ENCODE measurements around the gene MIX23.

The MIX23 gene

DNA sequence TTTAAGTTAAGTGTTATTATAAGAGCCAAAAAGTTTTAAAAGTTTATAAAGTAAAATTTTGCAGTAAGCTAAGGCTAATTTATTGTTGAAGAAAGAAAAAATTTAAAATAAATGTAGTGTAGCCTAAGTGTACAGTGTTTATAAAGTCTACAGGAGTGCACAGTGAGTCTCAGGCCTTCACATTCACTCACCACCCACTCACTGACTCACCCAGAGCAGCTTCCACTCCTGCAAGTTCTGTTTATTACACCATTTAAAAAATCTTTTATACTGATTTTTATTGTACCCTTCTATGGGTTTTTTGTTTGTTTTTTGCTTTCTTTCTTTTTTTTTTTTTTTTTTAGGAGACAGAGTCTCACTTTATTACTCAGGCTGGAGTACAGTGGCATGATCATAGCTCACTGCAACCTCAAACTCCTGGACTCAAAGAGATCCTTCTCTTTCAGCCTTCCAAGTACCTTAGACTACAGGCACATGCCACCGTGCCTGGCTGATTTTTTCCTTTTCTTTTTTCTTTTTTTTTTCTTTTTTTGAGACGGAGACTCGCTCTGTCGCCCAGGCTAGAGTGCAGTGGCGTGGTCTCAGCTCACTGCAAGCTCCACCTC lies 32.1 kb downstream of the MIX23 start:
- DNase-seq: no peak

GRCh38 chr3:122349171-122349570 lies 33.9 kb downstream of the MIX23 start:
- no peak for DNase-seq

GRCh38 chr3:122343654-122344053 lies 39.4 kb downstream of the MIX23 start:
- DNase-seq: no peak

- no peak for DNase-seq
Observed at GRCh38 chr3:122342803-122343202, 40.2 kb downstream of the MIX23 start.

- no peak for DNase-seq
Observed at GRCh38 chr3:122332551-122332950, 50.5 kb downstream of the MIX23 start.

- DNase-seq: no peak
Observed at GRCh38 chr3:122331886-122332285, 51.1 kb downstream of the MIX23 start.

GRCh38 chr3:122325769-122326168 lies 57.3 kb downstream of the MIX23 start:
- no peak for DNase-seq

GRCh38 chr3:122324871-122325323 lies 58.1 kb downstream of the MIX23 start, which contains the start of gene CSTA:
TSS of gene CSTA (plus strand) at chr3:122325248. CDS start at chr3:122325293, 45 bp downstream.
- DNase-seq: no peak

DNA sequence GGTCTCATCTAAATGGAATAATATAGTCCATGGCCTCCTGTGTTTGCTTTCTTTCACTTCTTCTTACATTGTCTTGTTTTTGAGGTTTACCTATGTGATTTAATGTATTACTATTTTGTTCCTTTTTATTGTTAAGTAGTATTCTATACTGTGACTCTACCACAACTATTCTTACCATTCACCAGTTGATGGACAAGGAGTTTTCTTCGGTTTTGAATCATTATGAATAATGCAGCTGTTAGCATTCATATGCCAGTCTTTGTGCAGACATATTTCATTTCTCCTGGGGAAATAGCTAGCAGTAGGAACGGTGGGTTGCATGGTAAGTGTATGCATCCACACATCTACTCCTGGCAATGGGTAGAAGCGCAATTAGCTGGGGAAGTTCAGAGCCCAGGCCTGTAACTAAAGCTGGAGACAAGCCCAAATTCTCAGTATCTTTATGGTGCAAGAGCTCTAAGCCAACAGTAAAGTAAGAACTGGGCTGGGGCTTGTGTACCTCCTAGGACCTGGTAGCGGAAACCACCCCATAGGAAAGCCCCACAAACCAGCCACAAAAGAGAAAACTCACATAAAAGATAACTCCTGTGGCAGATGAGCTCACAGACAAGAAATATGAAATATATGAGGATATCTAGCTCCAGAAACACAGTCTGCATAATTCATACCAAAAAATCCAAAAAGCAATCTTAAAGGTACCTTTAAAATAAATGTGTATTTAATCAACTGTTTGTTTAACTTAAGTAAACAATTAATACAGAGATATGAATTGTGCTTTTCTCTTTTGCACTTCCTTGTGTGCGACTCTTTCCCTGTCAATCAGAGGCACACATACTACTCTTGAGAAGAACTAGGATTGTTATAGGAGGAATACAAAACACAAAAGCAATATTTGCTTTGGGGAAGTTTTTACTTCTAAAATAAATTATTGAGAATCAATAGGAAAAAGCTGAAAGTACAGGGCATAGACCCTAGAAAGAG lies 60.6 kb downstream of the MIX23 start:
- DNase-seq: no peak

- no peak for DNase-seq
Observed at GRCh38 chr3:122318620-122319019, 64.4 kb downstream of the MIX23 start.

GRCh38 chr3:122316368-122316767 lies 66.7 kb downstream of the MIX23 start:
- DNase-seq: no peak

DNA sequence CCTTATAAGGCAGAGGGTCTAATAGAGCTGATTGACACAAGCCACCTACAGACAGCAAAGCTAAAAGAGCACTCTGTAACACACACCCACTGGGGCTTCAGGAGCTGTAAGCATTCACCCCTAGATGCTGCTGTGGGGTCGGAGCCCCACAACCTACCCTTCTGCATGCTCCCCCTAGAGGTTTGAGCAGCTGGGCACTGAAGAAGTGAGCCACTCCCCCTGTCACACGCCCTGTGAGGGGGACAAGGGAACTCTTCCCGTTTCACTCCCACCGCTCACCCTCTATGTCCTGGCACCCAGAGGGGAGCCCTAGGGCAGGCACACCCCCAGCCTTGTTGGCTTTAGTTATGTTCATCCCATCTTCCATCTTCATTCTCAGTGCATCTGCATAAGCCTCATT lies 67.4 kb downstream of the MIX23 start:
- DNase-seq: no peak

DNA sequence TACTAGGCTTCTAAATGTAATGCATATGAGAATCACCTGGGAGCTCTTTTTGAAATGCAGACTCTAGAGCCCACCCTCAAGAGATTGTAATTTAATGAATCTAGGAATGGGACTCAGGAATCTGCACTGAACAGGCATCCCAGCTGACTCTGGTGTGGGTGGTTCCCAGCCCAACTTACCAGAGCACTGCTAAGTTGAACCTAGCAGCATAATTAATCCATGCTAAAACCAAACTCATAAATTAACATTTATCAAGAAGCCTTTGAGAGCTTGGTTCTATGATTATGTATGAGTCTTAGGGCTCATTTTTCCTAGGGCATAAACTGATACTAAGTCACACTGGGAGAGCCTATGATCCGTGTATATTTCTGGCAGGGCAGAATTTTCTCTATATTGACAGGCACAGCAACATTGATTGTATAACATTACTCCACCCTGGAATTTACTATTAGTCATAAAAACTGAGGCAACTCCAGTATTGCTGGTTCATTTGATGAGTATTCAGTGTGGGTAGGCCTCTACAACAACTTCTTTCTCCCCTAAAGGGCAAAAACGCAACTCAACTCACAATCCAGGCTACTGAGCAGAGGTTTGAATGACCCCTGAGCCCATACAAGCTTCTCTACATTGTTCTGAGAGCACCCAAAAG lies 68.7 kb downstream of the MIX23 start:
- DNase-seq: no peak

- DNase-seq: no peak
Observed at GRCh38 chr3:122313281-122313680, 69.8 kb downstream of the MIX23 start.

GRCh38 chr3:122312826-122313225 lies 70.2 kb downstream of the MIX23 start:
- no peak for DNase-seq

DNA sequence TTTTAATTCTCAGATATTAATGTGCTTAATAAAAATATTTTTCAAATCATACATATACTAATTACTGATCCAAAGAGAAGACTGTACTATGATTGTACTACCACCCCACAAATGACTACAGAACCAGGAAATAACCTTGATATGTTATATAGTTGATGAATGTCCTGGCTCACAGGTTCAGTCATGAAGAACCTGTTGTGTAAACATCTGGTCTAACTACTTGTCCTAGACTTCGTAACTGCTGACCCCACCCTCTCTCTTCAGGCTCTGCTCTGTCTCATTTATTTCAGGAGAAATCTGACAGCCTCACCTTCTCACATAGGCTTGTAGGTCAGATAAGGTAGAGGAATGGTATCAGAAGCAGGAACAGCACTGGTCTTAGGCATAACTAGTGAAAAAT lies 72.7 kb downstream of the MIX23 start:
- DNase-seq: no peak
